PC-9 (cell line): Measurements from ENCODE around the gene ELFN1. TPM values are rescaled to one million over a fixed set of nuclear protein-coding genes. Genes with fewer than 3 reads are reported as not detected.

Experiments used
- BruUV-seq: library from RNA; stranded (reverse); fragments of 400-500 nt; replicated peaks from 2 replicates; lab custom pipeline; 2021; lab: Mats Ljungman, UMichigan
- CTCF ChIA-PET: fragments of 300-600 bp; sonication (Branson Sonifier 250); formaldehyde crosslinking; loops from one replicate; lab custom pipeline; 2022; ENCODE audit warnings: antibody characterized with exemption; lab: Charles Lee
- POLR2A ChIA-PET: fragments of 300-600 bp; sonication (Branson Sonifier 250); formaldehyde crosslinking; loops from one replicate; lab custom pipeline; 2022; ENCODE audit warnings: antibody characterized with exemption; ENCODE audit not compliant: unreplicated experiment; lab: Charles Lee
- DNase-seq, 2 experiments: peaks; one replicate each; pipeline versions ENCODE4 v3.0.0 to v3.0.0-alpha.2; 2015 to 2022; ENCODE audit warnings: mixed read lengths in 1 of 2
- H2AFZ ChIP-seq: fragments of 200-600 bp; sonication (generic); 2 replicates; pipeline ENCODE4 v1.8.1; 2017; ENCODE audit warnings: antibody characterized with exemption
- H3F3A ChIP-seq: fragments of 200-600 bp; sonication (generic); 2 replicates; pipeline ENCODE4 v1.8.1; 2017; ENCODE audit warnings: antibody characterized with exemption, mild to moderate bottlenecking, low read depth; ENCODE audit not compliant: insufficient read depth
- H3K27ac ChIP-seq: fragments of 200-600 bp; sonication (generic); 2 replicates; pipeline ENCODE4 v1.6.1; 2016; ENCODE audit warnings: mixed run types
- H3K27me3 ChIP-seq: fragments of 200-600 bp; sonication (generic); 2 replicates; pipeline ENCODE4 v1.6.1; 2016; ENCODE audit warnings: low read depth, mixed run types; ENCODE audit not compliant: insufficient read depth
- H3K36me3 ChIP-seq: fragments of 200-600 bp; sonication (generic); 2 replicates; pipeline ENCODE4 v1.6.1; 2016; ENCODE audit warnings: low read depth, mixed run types
- H3K4me1 ChIP-seq: fragments of 200-600 bp; sonication (generic); replicated peaks from 2 replicates; pipeline ENCODE4 v1.6.1; 2016; ENCODE audit warnings: mixed run types; ENCODE audit not compliant: insufficient read depth
- H3K4me2 ChIP-seq: fragments of 200-600 bp; sonication (generic); 2 replicates; pipeline ENCODE4 v1.6.1; 2017; ENCODE audit warnings: mixed run types
- H3K4me3 ChIP-seq: fragments of 200-600 bp; sonication (generic); 2 replicates; pipeline ENCODE4 v1.6.1; 2016; ENCODE audit warnings: mixed run types
- H3K79me2 ChIP-seq: fragments of 200-600 bp; sonication (generic); 2 replicates; pipeline ENCODE4 v1.6.1; 2017; ENCODE audit warnings: low read depth, mixed run types
- H3K9me2 ChIP-seq: fragments of 200-600 bp; sonication (generic); 2 replicates; pipeline ENCODE4 v1.8.1; 2017; ENCODE audit warnings: mild to moderate bottlenecking; ENCODE audit not compliant: insufficient read depth
- H3K9me3 ChIP-seq: fragments of 200-600 bp; sonication (generic); 2 replicates; pipeline ENCODE4 v1.8.1; 2016; ENCODE audit warnings: low read depth; ENCODE audit not compliant: insufficient read depth
- H4K20me1 ChIP-seq: fragments of 200-600 bp; sonication (generic); 2 replicates; pipeline ENCODE4 v1.8.1; 2017; ENCODE audit not compliant: insufficient read depth
- EZH2 ChIP-seq: fragments of 200-600 bp; sonication (generic); IDR thresholded peaks from 2 replicates; pipeline ENCODE4 v1.8.0; 2017; ENCODE audit warnings: antibody characterized with exemption, low read depth
- intact Hi-C: fragments of 100-400 bp; cut with micrococcal nuclease; formaldehyde crosslinking; loops from one replicate; pipeline ENCODE4 v1.10.0; 2022; ENCODE audit not compliant: unreplicated experiment
- total RNA-seq: library from RNA; stranded (reverse); gene quantifications from 2 replicates; pipeline ENCODE4 v1.2.3, GENCODE V29; 2021
- TF ChIP-seq, protein P1 (sequence below): fragments of 200-600 bp; sonication (generic); conservative IDR thresholded peaks from 2 replicates; pipeline ENCODE4 v1.6.1; 2017; ENCODE audit warnings: mixed run types, antibody characterized with exemption, mild to moderate bottlenecking, moderate library complexity

Gene ELFN1
- total RNA-seq, 1 experiment from 2014 or later, result 0.09 TPM

DNA sequence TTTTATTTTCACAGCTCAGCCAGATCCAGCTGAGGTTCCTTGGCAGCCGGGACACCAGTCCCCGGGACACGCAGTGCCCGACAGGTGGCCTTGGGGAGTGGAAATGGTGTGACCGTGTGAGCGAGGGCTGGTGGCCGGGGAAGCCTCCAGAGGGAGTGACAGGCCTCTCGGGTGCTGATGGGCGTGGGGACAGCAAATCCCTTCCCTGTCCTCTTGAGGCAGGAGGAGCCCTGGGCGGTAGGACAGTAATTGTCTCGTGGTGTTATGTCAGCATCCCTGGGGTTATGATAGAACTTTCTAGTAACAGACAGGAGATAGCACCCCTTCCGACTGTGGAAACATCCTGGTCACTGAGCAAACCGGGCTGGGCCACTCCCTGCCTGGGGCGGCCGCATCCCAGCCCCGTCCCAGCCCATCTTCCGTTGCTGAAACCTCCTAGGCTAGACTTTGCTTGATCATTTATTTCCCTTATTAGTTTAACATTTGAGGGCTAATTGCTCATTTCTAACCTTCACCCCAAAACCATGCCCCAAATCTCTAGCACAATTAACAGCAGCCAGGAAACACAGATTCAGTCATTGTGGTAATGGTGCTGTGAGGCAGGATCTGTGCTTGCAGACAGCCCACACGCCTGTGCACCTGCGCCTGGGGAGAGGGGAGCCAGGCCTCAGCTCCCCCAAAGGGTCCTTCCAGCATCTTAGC lies 63.3 kb downstream of the ELFN1 start:
- Histone ChIP-seq H3K79me2 (no peaks in the 10 kb centered on the region), H3F3A (no peaks in the 10 kb centered on the region), H4K20me1 (no peaks in the 10 kb centered on the region), H3K4me1 (no peaks in the 10 kb centered on the region), H3K4me3 (no peak overlapping the region), H3K27me3 (peaks cover 100% of the 10 kb centered on the region), H3K4me2 (no peak overlapping the region), H3K9me3 (no peaks in the 10 kb centered on the region), H3K9me2 (no peaks in the 10 kb centered on the region), H3K36me3 (no peaks in the 10 kb centered on the region), H2AFZ (no peak overlapping the region), H3K27ac (no peak overlapping the region)
- CTCF ChIA-PET, result no interaction called here
- POLR2A ChIA-PET, result no interaction called here
- no peak for DNase-seq
- no peak for TF ChIP-seq EZH2
- TF ChIP-seq, protein P1, sequence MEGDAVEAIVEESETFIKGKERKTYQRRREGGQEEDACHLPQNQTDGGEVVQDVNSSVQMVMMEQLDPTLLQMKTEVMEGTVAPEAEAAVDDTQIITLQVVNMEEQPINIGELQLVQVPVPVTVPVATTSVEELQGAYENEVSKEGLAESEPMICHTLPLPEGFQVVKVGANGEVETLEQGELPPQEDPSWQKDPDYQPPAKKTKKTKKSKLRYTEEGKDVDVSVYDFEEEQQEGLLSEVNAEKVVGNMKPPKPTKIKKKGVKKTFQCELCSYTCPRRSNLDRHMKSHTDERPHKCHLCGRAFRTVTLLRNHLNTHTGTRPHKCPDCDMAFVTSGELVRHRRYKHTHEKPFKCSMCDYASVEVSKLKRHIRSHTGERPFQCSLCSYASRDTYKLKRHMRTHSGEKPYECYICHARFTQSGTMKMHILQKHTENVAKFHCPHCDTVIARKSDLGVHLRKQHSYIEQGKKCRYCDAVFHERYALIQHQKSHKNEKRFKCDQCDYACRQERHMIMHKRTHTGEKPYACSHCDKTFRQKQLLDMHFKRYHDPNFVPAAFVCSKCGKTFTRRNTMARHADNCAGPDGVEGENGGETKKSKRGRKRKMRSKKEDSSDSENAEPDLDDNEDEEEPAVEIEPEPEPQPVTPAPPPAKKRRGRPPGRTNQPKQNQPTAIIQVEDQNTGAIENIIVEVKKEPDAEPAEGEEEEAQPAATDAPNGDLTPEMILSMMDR, result no peak
- BruUV-seq, result no TSS peak
- intact Hi-C loops, result no loop called here

DNA sequence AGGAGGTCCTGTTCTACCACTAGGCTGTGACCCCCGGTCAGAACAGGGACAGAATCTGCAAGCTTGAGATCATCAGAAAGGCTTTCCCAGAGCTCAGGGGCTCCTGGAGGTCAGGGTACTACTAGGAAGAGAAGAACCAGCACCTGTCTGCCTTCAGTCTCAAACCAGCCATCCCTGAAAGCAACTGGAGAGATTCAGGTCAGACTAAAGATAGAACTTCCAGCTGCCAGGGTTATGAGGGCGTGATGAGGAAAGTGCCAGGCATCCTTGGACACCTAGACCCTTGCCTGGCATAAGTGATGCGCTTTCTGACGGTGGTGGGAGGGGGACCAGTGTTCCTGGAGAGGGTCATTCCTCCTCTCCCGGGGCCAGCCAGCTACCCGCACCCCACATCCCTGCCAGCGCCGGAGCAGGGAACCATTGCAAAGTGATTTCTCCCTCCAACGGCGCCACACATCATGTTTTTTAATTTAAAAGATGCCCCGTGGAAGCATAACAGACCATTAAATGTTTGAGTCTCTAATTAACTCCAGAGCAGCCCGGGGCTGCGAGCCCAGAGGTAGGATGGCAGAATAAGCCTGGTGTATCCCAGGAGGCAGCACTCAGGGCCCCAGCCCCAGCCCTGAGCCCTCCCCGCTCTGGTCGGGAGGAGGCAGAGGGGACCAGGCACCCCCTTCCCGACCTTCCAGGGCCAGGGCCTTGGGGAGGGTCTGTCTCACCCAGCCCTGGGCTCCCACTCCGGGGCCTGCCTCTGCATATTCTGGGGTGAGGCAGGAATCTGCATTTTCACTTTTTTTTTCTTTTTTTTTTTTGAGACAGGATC lies 64.0 kb downstream of the ELFN1 start:
- no peak overlapping the region for H3K27ac ChIP-seq
- H4K20me1 ChIP-seq, result no peaks in the 10 kb centered on the region
- ChIA-PET POLR2A (no interaction called here), CTCF (no interaction called here)
- no peak overlapping the region for H3K4me3 ChIP-seq
- H3K9me2 ChIP-seq, result no peaks in the 10 kb centered on the region
- no peaks in the 10 kb centered on the region for H3F3A ChIP-seq
- H3K79me2 ChIP-seq, result no peaks in the 10 kb centered on the region
- H3K27me3 ChIP-seq, result peaks cover 100% of the 10 kb centered on the region
- H3K4me1 ChIP-seq, result no peaks in the 10 kb centered on the region
- DNase-seq, result no peak
- H2AFZ ChIP-seq, result no peak overlapping the region
- intact Hi-C loops, result no loop called here
- no peaks in the 10 kb centered on the region for H3K36me3 ChIP-seq
- no peak overlapping the region for H3K4me2 ChIP-seq
- BruUV-seq, result no TSS peak
- H3K9me3 ChIP-seq, result no peaks in the 10 kb centered on the region
- TF ChIP-seq, protein P1, result no peak
- no peak for TF ChIP-seq EZH2

DNA sequence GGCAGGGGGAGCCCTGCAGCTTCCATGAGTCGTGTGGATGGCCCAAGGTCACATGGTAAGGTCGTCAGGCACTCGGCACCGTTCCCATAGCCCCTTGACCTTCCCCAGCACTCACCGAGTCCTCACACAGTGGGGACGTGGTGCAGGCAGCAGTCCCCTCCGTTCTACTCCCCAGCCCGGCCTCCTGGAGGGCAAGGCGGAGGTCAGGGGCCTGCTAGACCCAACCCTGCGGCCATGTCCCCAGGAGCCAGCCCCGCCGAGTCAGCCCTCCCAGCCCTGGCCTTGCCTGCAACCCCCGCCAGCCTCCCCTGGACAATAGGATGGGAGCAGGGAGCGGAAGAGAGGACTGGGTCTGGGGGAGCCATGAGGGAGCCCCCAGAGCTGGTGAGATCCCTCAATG lies 65.2 kb downstream of the ELFN1 start:
- intact Hi-C loops, result no loop called here
- CTCF ChIA-PET, result no interaction called here
- Histone ChIP-seq H3K27me3 (peaks cover 100% of the 10 kb centered on the region), H3K4me1 (no peaks in the 10 kb centered on the region), H2AFZ (no peak overlapping the region), H3K79me2 (no peaks in the 10 kb centered on the region), H3K27ac (no peak overlapping the region), H3K4me3 (no peak overlapping the region), H3K9me2 (no peaks in the 10 kb centered on the region), H3K36me3 (no peaks in the 10 kb centered on the region), H3F3A (no peaks in the 10 kb centered on the region), H3K9me3 (no peaks in the 10 kb centered on the region), H3K4me2 (no peak overlapping the region), H4K20me1 (no peaks in the 10 kb centered on the region)
- no TSS peak for BruUV-seq
- no peak for DNase-seq
- POLR2A ChIA-PET, result no interaction called here
- TF ChIP-seq, protein P1, result no peak
- TF ChIP-seq EZH2, result no peak
